ENCODE results near the gene GRIK1. TPM values are rescaled to one million over a fixed set of nuclear protein-coding genes. Genes with fewer than 3 reads are reported as not detected.

GRIK1 gene
- total RNA-seq, 1 experiment from 2014 or later: not detected

DNA sequence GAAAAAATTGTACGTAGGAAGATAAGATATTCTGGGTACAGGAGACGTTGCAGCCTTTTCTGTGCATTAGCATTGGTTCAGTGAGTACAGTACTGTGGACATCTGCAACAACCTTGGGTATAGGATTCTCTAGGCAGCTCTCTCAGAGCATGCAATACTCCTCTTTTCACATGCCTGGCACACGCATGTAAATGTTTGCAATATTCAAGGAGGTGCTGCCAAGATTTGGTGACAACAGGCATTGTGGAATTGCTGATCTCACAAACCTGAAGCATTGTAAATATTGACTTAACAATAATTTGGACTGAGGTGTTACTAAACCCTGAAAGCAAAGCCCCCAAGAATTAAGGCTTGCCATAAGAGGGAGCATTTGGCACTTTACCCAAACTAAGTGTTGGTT is 126.8 kb downstream of the GRIK1 start:
- POLR2A ChIA-PET (ENCODE audit: unreplicated experiment): no interaction called here
- intact Hi-C loops (cut with micrococcal nuclease; ENCODE audit: unreplicated experiment): no loop called here

GRCh38 chr21:29810871-29811270 is 128.9 kb downstream of the GRIK1 start:
- BruUV-seq (replicated peaks): no TSS peak
- H3K9me2 ChIP-seq (ENCODE audit: insufficient read depth): no peaks in the 10 kb centered on the region
- intact Hi-C loops (cut with micrococcal nuclease; ENCODE audit: unreplicated experiment): no loop called here
- TF ChIP-seq, protein P1, sequence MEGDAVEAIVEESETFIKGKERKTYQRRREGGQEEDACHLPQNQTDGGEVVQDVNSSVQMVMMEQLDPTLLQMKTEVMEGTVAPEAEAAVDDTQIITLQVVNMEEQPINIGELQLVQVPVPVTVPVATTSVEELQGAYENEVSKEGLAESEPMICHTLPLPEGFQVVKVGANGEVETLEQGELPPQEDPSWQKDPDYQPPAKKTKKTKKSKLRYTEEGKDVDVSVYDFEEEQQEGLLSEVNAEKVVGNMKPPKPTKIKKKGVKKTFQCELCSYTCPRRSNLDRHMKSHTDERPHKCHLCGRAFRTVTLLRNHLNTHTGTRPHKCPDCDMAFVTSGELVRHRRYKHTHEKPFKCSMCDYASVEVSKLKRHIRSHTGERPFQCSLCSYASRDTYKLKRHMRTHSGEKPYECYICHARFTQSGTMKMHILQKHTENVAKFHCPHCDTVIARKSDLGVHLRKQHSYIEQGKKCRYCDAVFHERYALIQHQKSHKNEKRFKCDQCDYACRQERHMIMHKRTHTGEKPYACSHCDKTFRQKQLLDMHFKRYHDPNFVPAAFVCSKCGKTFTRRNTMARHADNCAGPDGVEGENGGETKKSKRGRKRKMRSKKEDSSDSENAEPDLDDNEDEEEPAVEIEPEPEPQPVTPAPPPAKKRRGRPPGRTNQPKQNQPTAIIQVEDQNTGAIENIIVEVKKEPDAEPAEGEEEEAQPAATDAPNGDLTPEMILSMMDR (conservative IDR thresholded peaks at IDR 0.05): no peak
- no peak for TF ChIP-seq EZH2 (IDR thresholded peaks at IDR 0.05; ENCODE audit: low read depth)
- H3K36me3 ChIP-seq (ENCODE audit: low read depth): no peaks in the 10 kb centered on the region
- H3K4me2 ChIP-seq: no peak overlapping the region
- no peaks in the 10 kb centered on the region for H3F3A ChIP-seq (ENCODE audit: insufficient read depth, low read depth)
- ChIA-PET CTCF (no interaction called here), POLR2A (ENCODE audit: unreplicated experiment) (no interaction called here)
- H3K4me3 ChIP-seq: no peak overlapping the region
- H3K9me3 ChIP-seq (ENCODE audit: insufficient read depth, low read depth): no peaks in the 10 kb centered on the region
- DNase-seq: no peak
- H3K4me1 ChIP-seq (replicated peaks; ENCODE audit: insufficient read depth): no peaks in the 10 kb centered on the region
- no peaks in the 10 kb centered on the region; the same call in 1 of the 2 replicates for H4K20me1 ChIP-seq (ENCODE audit: insufficient read depth)
- H2AFZ ChIP-seq: no peak overlapping the region
- H3K79me2 ChIP-seq (ENCODE audit: low read depth): no peaks in the 10 kb centered on the region
- no peak overlapping the region for H3K27ac ChIP-seq
- no peaks in the 10 kb centered on the region for H3K27me3 ChIP-seq (ENCODE audit: insufficient read depth, low read depth)

More for the DNA sequence above, 126.8 kb downstream of the GRIK1 start:
- no peak for DNase-seq
- Histone ChIP-seq H3K9me2 (ENCODE audit: insufficient read depth) (no peaks in the 10 kb centered on the region), H2AFZ (no peak overlapping the region), H3K27ac (no peak overlapping the region), H3F3A (ENCODE audit: insufficient read depth, low read depth) (no peaks in the 10 kb centered on the region), H3K79me2 (ENCODE audit: low read depth) (no peaks in the 10 kb centered on the region), H3K27me3 (ENCODE audit: insufficient read depth, low read depth) (no peaks in the 10 kb centered on the region), H3K4me1 (replicated peaks; ENCODE audit: insufficient read depth) (no peaks in the 10 kb centered on the region), H3K4me2 (no peak overlapping the region), H3K4me3 (no peak overlapping the region), H4K20me1 (ENCODE audit: insufficient read depth) (no peaks in the 10 kb centered on the region; the same call in 1 of the 2 replicates), H3K36me3 (ENCODE audit: low read depth) (no peaks in the 10 kb centered on the region), H3K9me3 (ENCODE audit: insufficient read depth, low read depth) (no peaks in the 10 kb centered on the region)
- TF ChIP-seq EZH2 (IDR thresholded peaks at IDR 0.05; ENCODE audit: low read depth): no peak
- TF ChIP-seq, protein P1 (conservative IDR thresholded peaks at IDR 0.05): no peak
- BruUV-seq (replicated peaks): no TSS peak
- CTCF ChIA-PET: no interaction called here

- BruUV-seq (replicated peaks): no TSS peak
- Histone ChIP-seq H3K27me3 (ENCODE audit: insufficient read depth, low read depth) (no peaks in the 10 kb centered on the region), H3K4me1 (replicated peaks; ENCODE audit: insufficient read depth) (no peaks in the 10 kb centered on the region), H3K9me3 (ENCODE audit: insufficient read depth, low read depth) (no peaks in the 10 kb centered on the region), H3F3A (ENCODE audit: insufficient read depth, low read depth) (no peaks in the 10 kb centered on the region), H4K20me1 (ENCODE audit: insufficient read depth) (no peaks in the 10 kb centered on the region), H3K79me2 (ENCODE audit: low read depth) (no peaks in the 10 kb centered on the region), H3K4me2 (no peak overlapping the region), H2AFZ (no peak overlapping the region), H3K27ac (no peak overlapping the region), H3K9me2 (ENCODE audit: insufficient read depth) (no peaks in the 10 kb centered on the region), H3K4me3 (no peak overlapping the region), H3K36me3 (ENCODE audit: low read depth) (no peaks in the 10 kb centered on the region)
- TF ChIP-seq, protein P1 (conservative IDR thresholded peaks at IDR 0.05): no peak
- no peak for TF ChIP-seq EZH2 (IDR thresholded peaks at IDR 0.05; ENCODE audit: low read depth)
- ChIA-PET CTCF (no interaction called here), POLR2A (ENCODE audit: unreplicated experiment) (no interaction called here)
- no peak for DNase-seq
- intact Hi-C loops (cut with micrococcal nuclease; ENCODE audit: unreplicated experiment): no loop called here
Measured at GRCh38 chr21:29808153-29808552, 131.6 kb downstream of the GRIK1 start.

Data from PC-9 (cell line).